HEK293 (cell line): Measurements from ENCODE around the gene AHCYL2.

Experiments
- GLIS1 ChIP-seq: fragments of 450-650 bp; formaldehyde crosslinking; IDR thresholded peaks from 2 replicates; pipeline ENCODE4 v1.5.1; 2016; ENCODE audit warnings: missing biosample characterization, missing genetic modification characterization
- KLF7 ChIP-seq: fragments of 450-650 bp; formaldehyde crosslinking; IDR thresholded peaks from 2 replicates; pipeline ENCODE4 v1.5.1; 2016; ENCODE audit warnings: missing biosample characterization, missing genetic modification characterization, borderline replicate concordance
- SETDB1 ChIP-seq: IDR thresholded peaks from one replicate; pipeline ENCODE4 v1.6.1; 2017; ENCODE audit warnings: mild to moderate bottlenecking, low read length, moderate library complexity, mixed read lengths; ENCODE audit not compliant: insufficient read length
- SP2 ChIP-seq: fragments of 450-650 bp; formaldehyde crosslinking; IDR thresholded peaks from 2 replicates; pipeline ENCODE4 v1.5.1; 2016; ENCODE audit warnings: missing biosample characterization, missing genetic modification characterization
- WT1 ChIP-seq: fragments of 450-650 bp; formaldehyde crosslinking; IDR thresholded peaks from 2 replicates; pipeline ENCODE4 v1.5.1; 2016; ENCODE audit warnings: missing biosample characterization, missing genetic modification characterization
- YY2 ChIP-seq: fragments of 450-650 bp; formaldehyde crosslinking; IDR thresholded peaks from 2 replicates; pipeline ENCODE4 v1.5.1; 2016; ENCODE audit warnings: missing biosample characterization, missing genetic modification characterization
- ZBTB11 ChIP-seq: fragments of 450-650 bp; formaldehyde crosslinking; conservative IDR thresholded peaks from 2 replicates; pipeline ENCODE4 v1.5.1; 2016; ENCODE audit warnings: low read depth, missing biosample characterization, missing genetic modification characterization
- ZBTB26 ChIP-seq: fragments of 450-650 bp; formaldehyde crosslinking; optimal IDR thresholded peaks from 2 replicates; pipeline ENCODE3; 2016; ENCODE audit warnings: missing biosample characterization, mild to moderate bottlenecking, missing genetic modification characterization
- ZBTB8A ChIP-seq: fragments of 450-650 bp; formaldehyde crosslinking; IDR thresholded peaks from 2 replicates; pipeline ENCODE4 v1.5.1; 2016; ENCODE audit warnings: missing biosample characterization, missing genetic modification characterization
- ZEB2 ChIP-seq: fragments of 450-650 bp; formaldehyde crosslinking; IDR thresholded peaks from 2 replicates; pipeline ENCODE4 v1.5.1; 2016; ENCODE audit warnings: missing biosample characterization, missing genetic modification characterization
- ZFP37 ChIP-seq: fragments of 450-650 bp; formaldehyde crosslinking; IDR thresholded peaks from 2 replicates; pipeline ENCODE4 v1.5.1; 2016; ENCODE audit warnings: missing biosample characterization, missing genetic modification characterization
- ZIC2 ChIP-seq: fragments of 450-650 bp; formaldehyde crosslinking; IDR thresholded peaks from 2 replicates; pipeline ENCODE4 v1.5.1; 2016; ENCODE audit warnings: missing biosample characterization, missing genetic modification characterization
- ZNF37A ChIP-seq: fragments of 450-650 bp; IDR thresholded peaks from 2 replicates; pipeline ENCODE4 v1.5.1; 2018; ENCODE audit warnings: missing biosample characterization, missing genetic modification characterization
- ZNF501 ChIP-seq: fragments of 450-650 bp; formaldehyde crosslinking; IDR thresholded peaks from 2 replicates; pipeline ENCODE4 v1.5.1; 2016; ENCODE audit warnings: missing biosample characterization, missing genetic modification characterization
- ZNF513 ChIP-seq: fragments of 450-650 bp; IDR thresholded peaks from 2 replicates; pipeline ENCODE4 v1.5.1; 2018; ENCODE audit warnings: missing biosample characterization, missing genetic modification characterization
- ZNF558 ChIP-seq: fragments of 450-650 bp; formaldehyde crosslinking; IDR thresholded peaks from 2 replicates; pipeline ENCODE4 v1.5.1; 2016; ENCODE audit warnings: missing biosample characterization, missing genetic modification characterization
- ZNF600 ChIP-seq: fragments of 450-650 bp; formaldehyde crosslinking; IDR thresholded peaks from 2 replicates; pipeline ENCODE4 v1.5.1; 2016; ENCODE audit warnings: missing biosample characterization, missing genetic modification characterization
- ZNF660 ChIP-seq: fragments of 450-650 bp; IDR thresholded peaks from 2 replicates; pipeline ENCODE4 v1.5.1; 2018; ENCODE audit warnings: missing biosample characterization, mild to moderate bottlenecking, missing genetic modification characterization
- ZSCAN30 ChIP-seq: fragments of 450-650 bp; IDR thresholded peaks from 2 replicates; pipeline ENCODE4 v1.5.1; 2018; ENCODE audit warnings: missing biosample characterization, mild to moderate bottlenecking, missing genetic modification characterization, moderate library complexity
- ZXDB ChIP-seq: fragments of 450-650 bp; formaldehyde crosslinking; IDR thresholded peaks from 2 replicates; pipeline ENCODE4 v1.5.1; 2016; ENCODE audit warnings: missing biosample characterization, missing genetic modification characterization
- TF ChIP-seq, protein P1 (sequence below): fragments of 450-650 bp; formaldehyde crosslinking; IDR thresholded peaks from 2 replicates; pipeline ENCODE4 v1.5.1; 2016; ENCODE audit warnings: missing biosample characterization, missing genetic modification characterization
- TF ChIP-seq, protein P2 (sequence below): fragments of 450-650 bp; formaldehyde crosslinking; IDR thresholded peaks from 2 replicates; pipeline ENCODE4 v1.5.1; 2016; ENCODE audit warnings: missing biosample characterization, missing genetic modification characterization
- TF ChIP-seq, protein P3 (sequence below): fragments of 450-650 bp; formaldehyde crosslinking; IDR thresholded peaks from 2 replicates; pipeline ENCODE4 v1.5.1; 2017; ENCODE audit warnings: missing biosample characterization, missing genetic modification characterization
- TF ChIP-seq, protein P4 (sequence below): fragments of 450-650 bp; formaldehyde crosslinking; IDR thresholded peaks from 2 replicates; pipeline ENCODE4 v1.5.1; 2016; ENCODE audit warnings: missing biosample characterization, missing genetic modification characterization, borderline replicate concordance

Gene AHCYL2

GRCh38 chr7:129188372-129188891 lies 36.4 kb upstream of the AHCYL2 start, which contains the start of gene SMO (continued):
- TF ChIP-seq ZBTB11 (tag by site-specific recombination), result peak; percentile 40; the same call in 1 of the 2 replicates
- peak; percentile 20; the same call in 1 of the 2 replicates for TF ChIP-seq ZNF660
- TF ChIP-seq ZNF558 (tag by site-specific recombination), result no peak
- TF ChIP-seq GLIS1 (tag by site-specific recombination), result peak; percentile 80
- TF ChIP-seq ZBTB8A (tag by site-specific recombination), result peak; percentile 75
- TF ChIP-seq, protein P1, sequence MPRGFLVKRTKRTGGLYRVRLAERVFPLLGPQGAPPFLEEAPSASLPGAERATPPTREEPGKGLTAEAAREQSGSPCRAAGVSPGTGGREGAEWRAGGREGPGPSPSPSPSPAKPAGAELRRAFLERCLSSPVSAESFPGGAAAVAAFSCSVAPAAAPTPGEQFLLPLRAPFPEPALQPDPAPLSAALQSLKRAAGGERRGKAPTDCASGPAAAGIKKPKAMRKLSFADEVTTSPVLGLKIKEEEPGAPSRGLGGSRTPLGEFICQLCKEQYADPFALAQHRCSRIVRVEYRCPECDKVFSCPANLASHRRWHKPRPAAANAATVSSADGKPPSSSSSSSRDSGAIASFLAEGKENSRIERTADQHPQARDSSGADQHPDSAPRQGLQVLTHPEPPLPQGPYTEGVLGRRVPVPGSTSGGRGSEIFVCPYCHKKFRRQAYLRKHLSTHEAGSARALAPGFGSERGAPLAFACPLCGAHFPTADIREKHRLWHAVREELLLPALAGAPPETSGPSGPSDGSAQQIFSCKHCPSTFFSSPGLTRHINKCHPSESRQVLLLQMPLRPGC (tag by site-specific recombination), result 0 out of 2 replicates have a peak, but pooled peaks have one; percentile 32
- TF ChIP-seq YY2, result no peak
- peak; percentile 72; the same call in 1 of the 2 replicates for TF ChIP-seq ZNF600
- TF ChIP-seq ZNF37A (tag by site-specific recombination), result no peak
- TF ChIP-seq ZNF513 (tag by site-specific recombination), result peak; percentile 44; the same call in 1 of the 2 replicates
- 0 out of 2 replicates have a peak, but pooled peaks have one; percentile 42 for TF ChIP-seq ZSCAN30 (tag by site-specific recombination)
- peak; percentile 71 for TF ChIP-seq SP2 (tag by site-specific recombination)
- TF ChIP-seq, protein P2, sequence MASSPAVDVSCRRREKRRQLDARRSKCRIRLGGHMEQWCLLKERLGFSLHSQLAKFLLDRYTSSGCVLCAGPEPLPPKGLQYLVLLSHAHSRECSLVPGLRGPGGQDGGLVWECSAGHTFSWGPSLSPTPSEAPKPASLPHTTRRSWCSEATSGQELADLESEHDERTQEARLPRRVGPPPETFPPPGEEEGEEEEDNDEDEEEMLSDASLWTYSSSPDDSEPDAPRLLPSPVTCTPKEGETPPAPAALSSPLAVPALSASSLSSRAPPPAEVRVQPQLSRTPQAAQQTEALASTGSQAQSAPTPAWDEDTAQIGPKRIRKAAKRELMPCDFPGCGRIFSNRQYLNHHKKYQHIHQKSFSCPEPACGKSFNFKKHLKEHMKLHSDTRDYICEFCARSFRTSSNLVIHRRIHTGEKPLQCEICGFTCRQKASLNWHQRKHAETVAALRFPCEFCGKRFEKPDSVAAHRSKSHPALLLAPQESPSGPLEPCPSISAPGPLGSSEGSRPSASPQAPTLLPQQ (tag by site-specific recombination), result peak; percentile 74
- TF ChIP-seq, protein P3, sequence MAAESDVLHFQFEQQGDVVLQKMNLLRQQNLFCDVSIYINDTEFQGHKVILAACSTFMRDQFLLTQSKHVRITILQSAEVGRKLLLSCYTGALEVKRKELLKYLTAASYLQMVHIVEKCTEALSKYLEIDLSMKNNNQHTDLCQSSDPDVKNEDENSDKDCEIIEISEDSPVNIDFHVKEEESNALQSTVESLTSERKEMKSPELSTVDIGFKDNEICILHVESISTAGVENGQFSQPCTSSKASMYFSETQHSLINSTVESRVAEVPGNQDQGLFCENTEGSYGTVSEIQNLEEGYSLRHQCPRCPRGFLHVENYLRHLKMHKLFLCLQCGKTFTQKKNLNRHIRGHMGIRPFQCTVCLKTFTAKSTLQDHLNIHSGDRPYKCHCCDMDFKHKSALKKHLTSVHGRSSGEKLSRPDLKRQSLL (tag by site-specific recombination), result peak; percentile 47; the same call in 1 of the 2 replicates
- TF ChIP-seq, protein P4, sequence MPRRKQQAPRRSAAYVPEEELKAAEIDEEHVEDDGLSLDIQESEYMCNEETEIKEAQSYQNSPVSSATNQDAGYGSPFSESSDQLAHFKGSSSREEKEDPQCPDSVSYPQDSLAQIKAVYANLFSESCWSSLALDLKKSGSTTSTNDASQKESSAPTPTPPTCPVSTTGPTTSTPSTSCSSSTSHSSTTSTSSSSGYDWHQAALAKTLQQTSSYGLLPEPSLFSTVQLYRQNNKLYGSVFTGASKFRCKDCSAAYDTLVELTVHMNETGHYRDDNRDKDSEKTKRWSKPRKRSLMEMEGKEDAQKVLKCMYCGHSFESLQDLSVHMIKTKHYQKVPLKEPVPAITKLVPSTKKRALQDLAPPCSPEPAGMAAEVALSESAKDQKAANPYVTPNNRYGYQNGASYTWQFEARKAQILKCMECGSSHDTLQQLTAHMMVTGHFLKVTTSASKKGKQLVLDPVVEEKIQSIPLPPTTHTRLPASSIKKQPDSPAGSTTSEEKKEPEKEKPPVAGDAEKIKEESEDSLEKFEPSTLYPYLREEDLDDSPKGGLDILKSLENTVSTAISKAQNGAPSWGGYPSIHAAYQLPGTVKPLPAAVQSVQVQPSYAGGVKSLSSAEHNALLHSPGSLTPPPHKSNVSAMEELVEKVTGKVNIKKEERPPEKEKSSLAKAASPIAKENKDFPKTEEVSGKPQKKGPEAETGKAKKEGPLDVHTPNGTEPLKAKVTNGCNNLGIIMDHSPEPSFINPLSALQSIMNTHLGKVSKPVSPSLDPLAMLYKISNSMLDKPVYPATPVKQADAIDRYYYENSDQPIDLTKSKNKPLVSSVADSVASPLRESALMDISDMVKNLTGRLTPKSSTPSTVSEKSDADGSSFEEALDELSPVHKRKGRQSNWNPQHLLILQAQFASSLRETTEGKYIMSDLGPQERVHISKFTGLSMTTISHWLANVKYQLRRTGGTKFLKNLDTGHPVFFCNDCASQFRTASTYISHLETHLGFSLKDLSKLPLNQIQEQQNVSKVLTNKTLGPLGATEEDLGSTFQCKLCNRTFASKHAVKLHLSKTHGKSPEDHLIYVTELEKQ, result no peak
- TF ChIP-seq WT1, result 0 out of 2 replicates have a peak, but pooled peaks have one; percentile 34
- peak; percentile 54; the same call in 1 of the 2 replicates for TF ChIP-seq ZEB2 (tag by site-specific recombination)
- TF ChIP-seq ZIC2 (tag by site-specific recombination), result peak; percentile 51; the same call in 1 of the 2 replicates
- no peak for TF ChIP-seq ZFP37 (tag by site-specific recombination)
- TF ChIP-seq ZNF501, result 0 out of 2 replicates have a peak, but pooled peaks have one; percentile 3
- 0 out of 2 replicates have a peak, but pooled peaks have one; percentile 48 for TF ChIP-seq KLF7 (tag by site-specific recombination)
- TF ChIP-seq ZBTB26 (tag by site-specific recombination), result peak; percentile 83
- TF ChIP-seq ZXDB (tag by site-specific recombination), result 0 out of 2 replicates have a peak, but pooled peaks have one; percentile 72
- no peak for TF ChIP-seq SETDB1
